HCEC 1CT (cell line): ENCODE data around the gene ALG12.
A peak's percentile ranks its signal among the peaks of the same experiment; 100 is the strongest.
"Not testable (repeated sequence)": the region's sequence is repeated elsewhere in the genome, so short reads cannot be mapped to it uniquely, and the experiment has no call there.

Experiments
- DNase-seq: peaks from one replicate; pipeline ENCODE4 v3.0.0-alpha.2; 2017

ALG12 gene

DNA sequence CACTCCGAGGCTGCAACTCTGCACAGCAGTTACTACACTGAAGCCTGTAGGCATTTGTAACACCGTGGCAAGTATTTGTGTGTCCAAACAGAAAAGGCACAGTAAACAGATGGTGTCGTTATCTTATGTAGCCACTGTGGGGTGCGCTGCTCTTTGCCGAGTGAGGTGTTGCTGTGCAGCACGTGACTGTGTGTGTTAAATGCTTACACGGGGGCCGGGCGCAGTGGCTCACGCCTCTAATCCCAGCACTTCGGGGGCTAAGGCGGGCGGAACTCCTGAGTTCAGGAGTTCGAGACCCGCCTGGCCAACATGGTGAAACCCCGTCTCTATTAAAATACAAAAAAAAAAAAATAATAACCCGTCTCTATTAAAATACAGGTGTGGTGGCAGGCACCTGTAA is 53.1 kb downstream of the ALG12 start:
- DNase-seq = no peak

DNA sequence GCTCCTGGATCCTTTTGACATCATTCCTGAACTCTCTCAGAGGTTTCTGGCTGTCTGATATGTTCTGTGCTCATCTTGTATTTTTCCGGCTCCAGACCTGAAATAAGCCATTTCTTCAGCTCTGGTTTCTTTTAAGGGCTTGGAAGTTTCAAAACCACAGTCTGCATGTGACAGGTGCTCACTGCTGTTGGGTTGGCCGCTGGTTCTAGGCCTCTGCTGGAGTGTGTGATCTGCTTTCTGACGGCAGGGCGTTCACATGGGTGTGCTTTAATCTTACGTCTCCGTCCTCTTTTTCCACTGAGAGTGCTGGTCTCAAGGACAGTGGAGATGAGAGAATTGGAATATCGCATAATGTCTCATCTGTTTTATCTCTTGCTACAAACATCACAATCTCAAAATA is 54.3 kb downstream of the ALG12 start:
- no peak for DNase-seq

DNA sequence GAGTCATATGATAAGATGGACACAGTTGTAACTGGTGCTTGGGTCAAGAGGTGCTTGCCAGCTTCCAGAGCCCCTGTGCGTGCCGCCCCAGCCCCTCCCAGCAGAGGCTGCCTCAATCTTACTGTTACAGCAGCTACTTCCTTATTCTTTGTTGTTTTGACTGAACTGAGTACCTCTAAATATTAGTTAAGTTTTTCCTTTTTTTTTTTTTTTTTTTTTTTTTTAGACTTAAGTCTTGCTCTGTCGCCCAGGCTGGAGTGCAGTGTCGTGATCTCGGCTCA is 55.8 kb downstream of the ALG12 start:
- no peak for DNase-seq

DNA sequence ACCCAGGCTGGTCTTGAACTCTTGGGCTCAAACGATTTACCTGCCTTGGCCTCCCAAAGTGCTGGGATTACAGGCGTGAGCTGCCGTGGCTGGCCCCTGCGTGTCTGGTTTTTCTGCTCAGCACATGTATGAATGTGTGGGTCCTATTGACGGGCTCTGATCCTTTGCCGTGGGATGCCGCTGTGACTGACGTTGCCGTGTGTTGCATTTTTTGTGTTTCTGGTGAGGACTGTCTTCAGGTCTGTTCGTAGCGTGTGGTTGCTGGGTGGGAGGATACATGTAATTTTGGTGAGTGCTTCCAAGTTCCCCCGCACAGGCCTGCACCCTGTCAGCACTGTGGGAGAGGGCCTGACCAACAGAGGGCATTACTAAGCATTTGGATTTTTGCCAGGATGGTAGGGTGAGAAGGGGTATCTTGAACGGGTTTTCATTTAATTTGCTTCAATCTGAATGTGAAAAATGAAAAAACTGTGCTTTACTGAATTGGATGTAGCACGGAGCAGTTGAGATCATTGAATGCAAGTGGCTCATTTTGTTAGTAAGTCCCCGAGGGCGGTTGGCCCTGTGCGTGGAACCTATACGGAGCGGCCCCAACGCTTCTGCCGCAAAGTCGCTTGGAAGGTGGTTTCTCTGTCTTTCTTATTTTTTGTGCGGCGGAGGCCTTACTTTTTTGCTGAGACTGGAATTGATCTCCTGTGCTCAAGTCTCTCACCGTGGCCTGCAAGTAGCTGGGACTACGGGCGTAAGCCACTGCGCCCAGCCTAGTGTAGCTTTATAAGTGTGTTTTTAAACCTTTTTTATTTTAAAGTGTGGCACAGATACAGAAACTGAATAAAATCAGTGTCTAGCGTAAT is 56.4 kb downstream of the ALG12 start:
- no peak for DNase-seq

DNA sequence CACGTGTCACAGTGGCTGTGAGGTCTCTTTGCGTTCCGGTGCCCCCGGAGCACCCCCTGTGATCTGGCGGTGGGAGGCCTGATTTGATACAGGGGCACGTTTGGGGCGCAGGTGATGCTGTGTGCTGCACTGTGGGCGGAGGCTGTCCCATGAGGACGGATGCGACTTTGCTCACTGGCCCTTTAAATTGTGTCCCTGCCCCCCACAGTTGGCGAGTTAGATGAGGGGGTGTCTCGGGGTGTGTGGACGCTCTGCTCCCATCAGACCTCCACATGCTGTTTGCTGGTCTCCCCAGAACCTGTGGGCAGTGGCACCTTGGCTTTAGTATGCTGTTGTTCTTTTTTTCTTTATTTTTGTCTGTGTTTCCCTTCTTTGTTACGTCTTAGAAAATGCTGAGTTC is 59.4 kb downstream of the ALG12 start:
- no peak for DNase-seq

DNA sequence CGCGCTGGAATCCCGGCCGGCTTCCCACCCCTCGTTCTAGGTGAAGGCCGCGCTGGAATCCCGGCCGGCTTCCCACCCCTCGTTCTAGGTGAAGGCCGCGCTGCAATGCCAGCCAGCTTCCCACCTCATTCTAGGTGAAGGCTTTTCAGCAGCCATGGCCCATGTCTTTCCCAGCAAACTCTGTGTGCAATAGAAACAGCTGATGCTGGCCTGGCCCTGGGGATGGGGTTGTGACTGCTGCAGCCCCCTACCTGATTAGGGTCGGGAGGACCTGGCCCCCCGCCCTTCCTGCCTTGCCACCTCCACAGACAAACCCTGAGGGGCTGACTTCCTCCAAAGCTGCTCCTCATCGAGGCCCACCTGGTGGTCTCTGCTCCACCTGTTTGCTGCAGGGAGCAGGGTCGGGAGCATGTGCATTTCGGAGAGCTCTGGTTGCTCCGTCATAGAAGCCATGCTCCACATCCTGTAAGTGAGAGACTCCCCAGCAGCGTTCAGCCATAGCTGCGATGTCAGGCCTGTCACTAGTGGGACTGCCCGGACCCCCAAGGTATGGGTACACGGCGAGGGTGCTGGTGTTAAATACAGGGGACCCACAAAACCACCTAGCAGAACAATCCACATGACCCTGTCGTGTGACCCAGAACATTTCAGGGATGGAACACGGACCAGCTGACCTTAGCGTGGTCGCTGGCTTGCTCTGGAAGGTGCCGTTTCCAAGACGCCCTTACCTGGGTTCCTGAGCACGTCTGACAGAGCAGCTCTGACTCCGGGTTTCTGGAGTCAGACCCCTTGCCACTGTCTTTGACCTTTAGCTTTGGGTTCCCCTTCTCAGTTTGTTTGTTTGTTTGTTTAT is 61.2 kb downstream of the ALG12 start:
- DNase-seq = no peak

DNA sequence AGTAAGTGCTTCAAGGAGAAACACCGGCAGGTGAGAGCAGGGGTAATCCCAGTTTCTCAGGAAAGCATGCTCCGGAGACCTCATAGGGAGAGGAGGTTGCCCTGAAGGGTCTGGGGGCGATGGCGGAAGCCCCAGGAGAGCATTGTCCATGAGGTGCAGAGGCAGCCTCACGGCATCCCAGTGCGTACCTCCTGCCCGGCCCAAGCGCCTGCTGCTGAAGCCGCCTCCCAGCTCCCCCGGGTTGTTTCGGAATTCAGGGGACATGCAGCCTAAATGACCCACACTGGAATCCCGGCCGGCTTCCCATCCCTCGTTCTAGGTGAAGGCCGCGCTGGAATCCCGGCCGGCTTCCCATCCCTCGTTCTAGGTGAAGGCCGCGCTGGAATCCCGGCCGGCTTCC is 61.9 kb downstream of the ALG12 start:
- no peak for DNase-seq

DNA sequence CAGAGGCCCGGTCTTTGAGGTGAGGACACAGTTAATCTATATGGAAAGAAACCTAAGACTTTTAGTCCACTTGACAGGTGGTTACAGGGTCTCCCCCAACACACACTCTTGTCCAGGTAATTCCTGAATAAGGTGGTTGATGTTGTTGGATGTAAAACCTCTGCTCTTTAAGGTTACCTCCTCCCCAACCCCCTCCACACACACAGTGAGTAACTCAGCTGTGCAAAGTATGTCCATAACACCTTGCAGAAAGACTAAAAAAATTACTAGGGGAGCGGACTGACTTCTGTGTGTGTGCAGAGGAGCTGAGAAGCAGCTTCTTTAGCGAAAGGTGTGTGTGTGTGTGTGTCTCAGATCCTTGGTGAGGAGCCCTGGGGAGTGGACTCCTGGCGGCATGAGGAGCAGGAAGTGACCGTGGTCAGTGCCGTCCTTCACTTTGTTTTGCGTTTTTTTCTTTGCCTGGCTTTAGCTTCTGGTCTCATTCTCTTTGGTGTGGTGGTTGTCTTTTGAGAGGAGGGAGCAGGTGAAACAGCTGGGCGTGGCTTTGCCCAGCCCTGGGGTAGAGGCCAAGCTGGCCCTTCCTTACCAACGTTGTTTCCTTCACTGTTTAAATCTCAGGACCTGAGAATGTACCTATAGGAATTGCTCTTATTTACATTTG is 62.9 kb downstream of the ALG12 start:
- DNase-seq = no peak

DNA sequence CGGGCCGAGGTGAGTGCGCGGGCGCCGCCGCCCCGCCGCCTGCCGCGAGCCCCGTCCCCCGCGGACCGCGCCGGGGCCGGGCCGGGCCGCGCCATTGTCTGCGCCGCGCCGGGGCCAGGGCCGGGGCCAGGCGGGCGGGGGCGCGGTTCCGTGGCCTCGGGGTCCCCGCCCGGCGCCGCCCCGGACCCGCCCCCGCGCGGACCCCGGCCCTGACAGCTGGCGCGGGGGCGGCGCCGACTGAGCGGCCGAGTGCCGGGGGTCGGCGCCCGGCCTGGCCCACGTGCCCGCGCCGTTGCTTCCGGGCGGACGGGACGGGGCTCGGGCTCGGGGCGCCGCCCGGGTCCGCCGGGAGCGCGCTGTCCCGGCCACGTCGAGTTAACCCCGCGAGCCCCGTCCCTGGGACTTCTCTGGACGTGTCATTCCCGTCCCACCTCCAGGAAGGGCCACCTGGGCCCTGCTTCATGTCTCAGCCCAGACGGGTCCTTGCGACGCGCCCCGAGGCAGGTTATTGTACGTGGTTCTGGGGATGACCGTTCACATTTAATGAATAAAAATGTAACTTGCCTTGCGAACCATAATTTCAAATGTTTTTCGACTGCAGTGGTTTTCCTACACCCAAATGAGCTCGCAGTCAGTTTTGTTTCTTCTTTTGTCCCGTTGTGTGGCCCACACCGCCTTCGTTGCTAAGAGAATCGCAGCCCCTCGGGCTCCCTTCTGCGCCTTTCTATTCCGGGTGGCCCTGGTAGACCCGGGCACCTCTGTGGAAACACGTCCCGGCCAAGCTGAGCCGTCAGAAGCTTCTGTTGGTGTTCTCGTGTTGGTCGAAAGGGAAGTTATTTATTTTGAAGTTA is 64.0 kb downstream of the ALG12 start:
- peak; percentile 17 for DNase-seq

DNA sequence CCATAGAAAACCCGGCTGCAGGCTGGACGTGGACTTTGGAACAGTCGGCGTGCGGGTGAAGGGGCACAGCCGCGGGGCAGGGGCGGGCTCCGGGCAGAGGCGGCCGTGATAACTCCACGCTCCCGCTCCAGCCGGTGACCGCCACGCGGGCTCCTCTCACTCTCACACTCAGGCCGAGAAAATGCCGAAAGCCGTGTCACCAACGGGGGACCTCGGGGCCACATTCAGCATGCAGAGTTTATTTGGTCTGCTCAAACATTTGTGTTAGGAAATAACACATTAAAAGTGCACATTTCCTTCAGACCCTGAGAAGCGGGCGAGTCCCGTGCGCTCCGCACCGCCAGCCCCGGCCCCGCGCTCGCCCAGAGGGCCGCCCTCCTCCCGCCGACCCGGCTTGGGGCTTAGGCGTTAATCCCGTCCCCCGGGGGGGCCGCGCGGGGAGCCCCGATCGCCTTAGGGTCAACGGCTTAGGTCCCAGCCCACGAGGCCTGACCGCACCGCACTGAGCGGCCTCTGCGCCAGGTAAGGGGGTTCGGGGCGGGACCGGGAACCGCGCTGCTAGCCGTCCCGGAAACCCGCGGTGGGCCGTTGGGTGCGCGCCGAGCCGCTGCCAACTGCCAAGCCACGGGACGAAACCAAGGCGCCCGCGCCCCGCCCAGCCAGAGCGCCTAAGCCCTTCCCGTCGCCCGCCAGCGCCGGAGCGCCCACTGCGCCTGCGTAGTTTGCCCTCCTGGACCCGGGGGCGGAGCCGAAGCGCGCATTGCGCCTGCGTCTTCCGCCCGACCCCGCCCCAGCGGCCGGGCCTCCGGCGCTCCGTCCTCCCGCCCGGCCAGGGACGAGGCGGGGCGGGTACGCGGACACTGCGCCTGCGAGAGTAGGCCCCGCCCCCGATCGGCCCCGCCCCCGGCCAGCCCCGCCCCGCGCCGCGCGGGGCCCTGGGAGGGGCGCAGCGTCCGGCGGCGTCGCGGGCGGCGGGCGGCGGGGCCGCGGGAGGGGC is 65.0 kb downstream of the ALG12 start, which contains the start of gene ZBED4:
ZBED4 (plus strand) TSS at position 947 of the 997 bp plus-strand sequence. CDS start 29,819 bp downstream, outside the sequence.
- peak; percentile 92 for DNase-seq

DNA sequence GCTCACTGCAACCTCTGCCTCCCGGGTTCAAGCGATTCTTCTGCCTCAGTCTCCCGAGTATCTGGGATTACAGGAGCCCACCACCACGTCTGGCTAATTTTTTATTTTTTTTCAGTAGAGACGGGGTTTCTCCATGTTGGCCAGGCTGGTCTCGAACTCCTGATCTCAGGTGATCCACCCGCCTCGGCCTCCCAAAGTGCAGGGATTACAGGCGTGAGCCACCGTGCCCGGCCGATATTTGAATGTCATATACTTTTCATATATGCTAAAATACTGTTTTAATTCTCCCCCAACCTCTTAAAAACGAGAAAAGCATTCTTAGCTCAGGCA is 65.7 kb downstream of the ALG12 start:
- DNase-seq = not testable (repeated sequence)

DNA sequence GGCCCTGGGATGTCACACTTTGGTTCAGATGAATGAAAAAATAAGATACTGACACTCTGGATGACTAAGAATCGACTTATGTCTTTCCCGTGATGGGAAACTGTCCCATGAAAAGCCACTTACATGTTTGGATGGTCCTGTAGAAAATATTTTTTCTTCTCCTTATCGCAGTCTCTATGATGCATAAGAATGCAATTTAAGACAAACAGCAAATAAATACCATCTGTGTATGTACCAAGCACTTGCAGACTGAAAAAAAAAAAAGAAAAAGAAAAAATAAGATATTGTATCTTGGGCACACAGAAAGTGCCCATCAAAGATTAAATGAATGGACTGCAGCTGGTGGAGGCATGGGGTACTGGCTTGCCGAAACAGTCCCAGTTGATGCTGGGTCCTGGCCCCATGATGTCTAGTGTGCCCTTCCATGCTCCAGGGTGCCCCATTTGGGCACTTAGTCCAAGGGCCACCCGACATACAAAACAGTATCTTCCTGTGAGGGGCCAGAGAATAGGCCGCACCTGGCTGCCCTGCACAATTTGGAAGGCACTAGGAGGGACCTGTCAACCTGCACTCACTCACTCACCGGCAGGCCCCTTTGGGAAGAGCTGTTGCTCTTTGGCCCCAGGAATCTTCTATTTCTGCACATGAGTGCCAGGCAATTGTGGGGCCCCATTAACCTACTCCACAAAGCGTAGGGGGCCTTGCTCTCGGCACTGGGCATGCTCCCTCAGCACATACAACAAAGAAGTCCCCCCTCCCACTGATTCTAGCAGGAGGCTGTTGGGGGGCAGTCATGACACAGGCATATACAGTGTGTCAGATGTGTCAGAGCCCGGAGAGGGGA is 67.1 kb downstream of the ALG12 start:
- DNase-seq = no peak
